GM21528 (cell line): ENCODE data around the gene GSG1L.

Experiments used
- ATAC-seq: cut with Tn5 transposase; IDR thresholded peaks from one replicate; pipeline ENCODE4 v1.9.1; 2021; ENCODE audit warnings: mild to moderate bottlenecking, moderate library complexity; ENCODE audit not compliant: unreplicated experiment, low FRiP score

GSG1L gene

DNA sequence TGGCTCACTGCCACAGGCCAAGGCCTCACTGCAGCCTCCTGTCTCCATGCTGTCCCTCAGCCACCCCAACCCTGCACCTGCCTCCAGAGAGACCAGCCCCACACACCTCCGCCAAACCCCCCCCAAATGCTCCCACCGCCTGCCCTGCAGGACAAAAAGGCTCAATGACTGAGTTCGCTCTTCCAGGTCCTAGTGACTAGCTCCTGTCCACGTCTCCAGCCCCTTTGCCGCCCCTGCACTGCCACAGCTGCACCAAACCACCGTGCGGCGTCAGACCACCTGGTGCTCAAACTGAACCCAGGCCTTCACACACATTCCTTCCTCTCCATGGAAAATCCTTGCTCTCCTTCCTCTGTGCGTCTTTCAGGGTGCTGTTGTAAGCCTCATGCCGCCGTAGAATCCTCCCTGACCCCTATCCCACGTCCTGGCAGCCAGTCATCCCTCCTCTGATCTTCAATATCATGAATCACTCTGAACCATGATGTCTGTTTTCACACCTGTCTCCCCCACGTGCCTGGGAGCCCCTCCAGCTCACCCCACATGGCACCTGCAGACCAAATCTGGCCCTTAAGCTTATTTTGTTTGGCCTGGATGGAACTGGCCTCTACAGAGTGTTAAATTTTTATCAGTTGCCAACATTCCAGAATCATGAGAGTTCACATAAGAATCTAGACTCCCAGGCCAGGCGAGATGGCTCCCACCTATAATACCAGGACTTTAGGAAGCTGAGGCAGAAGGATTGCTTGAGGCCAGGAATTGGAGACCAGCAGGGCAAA lies 4.3 kb upstream of the GSG1L start:
- no peak for ATAC-seq

DNA sequence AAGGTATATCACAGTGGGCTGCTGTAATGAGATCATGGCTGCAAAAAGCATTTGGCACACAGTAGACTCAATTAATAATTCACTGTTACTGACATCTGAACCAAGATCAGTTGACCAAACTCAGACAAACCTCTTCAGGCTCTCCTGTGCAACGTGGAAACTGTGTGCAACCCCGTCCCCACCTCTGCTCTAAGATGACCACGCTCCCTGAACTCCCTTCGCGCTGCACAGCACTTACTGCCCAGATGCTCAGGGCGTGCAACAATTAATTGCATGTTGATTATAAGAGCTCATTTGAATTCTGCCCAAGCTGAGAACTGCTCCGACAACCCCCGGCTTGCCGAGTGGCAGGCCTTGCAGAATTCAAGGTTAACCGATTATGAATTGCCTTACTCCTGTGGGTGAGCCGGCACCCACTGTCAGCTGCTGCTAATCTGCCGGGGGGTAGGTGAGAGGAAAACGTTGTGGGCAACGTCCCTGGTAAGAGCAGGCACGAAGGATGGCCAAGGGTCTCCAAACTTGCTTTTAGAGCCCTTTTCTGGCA lies 1.3 kb upstream of the GSG1L start:
- no peak for ATAC-seq

DNA sequence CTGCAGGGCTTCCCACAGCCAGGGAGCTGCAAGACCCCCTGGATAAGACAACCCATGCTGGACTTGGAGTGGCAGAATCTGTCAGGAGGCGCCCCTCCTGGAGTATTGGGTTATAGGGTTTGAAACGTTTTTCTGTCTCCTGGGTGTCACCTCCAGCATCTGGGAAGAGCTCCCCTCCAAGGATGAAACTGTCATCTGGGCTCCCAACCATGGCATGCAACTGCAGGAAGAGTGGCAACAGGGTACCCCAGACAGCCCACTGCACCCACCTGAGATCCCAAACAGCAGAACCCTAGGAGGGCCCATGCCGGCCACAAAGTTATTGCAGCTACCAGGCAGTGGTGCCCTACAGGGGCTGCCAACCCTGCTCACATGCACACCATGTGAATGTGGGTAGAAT lies 636 bp upstream of the GSG1L start:
- ATAC-seq: no peak

- ATAC-seq: no peak
These were observed 530 bp downstream of the GSG1L start for GRCh38 chr16:28062847-28063521.

DNA sequence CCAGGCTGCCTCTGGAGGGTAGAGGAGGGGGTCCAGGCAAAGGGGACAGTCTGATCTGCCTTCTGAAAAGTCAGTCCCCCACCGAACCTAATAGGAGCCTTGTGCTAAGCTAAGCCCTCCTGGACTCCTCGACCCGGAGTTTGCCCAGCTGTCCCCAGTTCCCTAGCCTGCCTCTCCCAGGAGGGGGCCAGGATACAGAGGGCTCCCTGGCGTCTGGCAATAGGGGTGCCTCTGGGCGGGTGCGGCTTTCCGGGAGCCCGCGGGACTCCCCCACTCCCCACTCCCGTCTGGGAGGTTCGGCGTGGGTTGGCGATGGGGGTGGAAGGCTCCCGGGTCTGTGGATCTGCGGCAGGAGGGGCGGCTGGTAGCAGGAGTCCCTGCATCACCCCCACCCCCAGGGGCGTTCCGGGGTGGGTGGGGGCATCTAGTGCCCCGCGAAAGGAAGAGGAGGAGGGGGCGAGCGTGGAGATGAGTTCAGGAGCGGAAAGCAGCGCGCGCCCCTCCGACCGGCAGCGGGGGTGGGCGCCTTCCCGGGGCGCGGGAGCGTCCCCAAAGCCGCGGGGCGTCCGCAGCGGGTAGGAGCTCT lies 1.2 kb downstream of the GSG1L start:
- ATAC-seq: no peak

DNA sequence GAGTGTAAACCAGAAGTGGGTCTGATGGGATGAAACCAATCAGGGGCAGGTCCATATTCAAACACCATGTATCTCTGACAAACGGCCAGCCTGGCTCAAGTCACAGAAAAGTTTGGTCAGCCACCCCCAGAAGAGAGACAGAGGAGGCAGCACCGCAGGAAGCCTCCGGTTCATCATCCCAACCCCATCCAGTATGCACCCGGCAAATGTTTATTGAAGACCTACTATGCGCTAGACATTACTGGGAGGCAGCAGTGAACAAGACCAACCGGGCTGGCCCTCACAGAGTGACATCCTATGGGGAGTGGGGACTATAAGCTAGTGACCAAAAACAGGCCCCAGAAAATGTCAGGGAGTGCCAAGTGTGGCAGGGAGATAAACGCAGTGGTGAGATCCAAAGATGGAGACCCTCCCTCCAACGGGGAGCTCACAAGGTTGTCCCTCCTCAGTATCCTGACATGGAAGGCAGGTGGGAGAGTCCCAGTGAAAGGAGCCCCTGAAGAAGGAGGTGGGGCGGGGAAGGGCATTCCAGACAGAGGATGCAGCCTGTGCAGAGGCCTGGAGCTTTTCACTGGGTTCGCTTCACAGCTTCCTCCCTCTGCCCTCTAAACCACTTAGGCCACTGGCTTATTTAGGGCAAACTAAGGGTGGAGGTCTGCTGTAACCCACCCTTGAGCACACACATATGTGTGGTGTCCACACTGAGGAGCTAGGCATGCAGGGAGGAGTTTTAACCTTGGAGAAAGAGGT lies 2.0 kb downstream of the GSG1L start:
- ATAC-seq: no peak

DNA sequence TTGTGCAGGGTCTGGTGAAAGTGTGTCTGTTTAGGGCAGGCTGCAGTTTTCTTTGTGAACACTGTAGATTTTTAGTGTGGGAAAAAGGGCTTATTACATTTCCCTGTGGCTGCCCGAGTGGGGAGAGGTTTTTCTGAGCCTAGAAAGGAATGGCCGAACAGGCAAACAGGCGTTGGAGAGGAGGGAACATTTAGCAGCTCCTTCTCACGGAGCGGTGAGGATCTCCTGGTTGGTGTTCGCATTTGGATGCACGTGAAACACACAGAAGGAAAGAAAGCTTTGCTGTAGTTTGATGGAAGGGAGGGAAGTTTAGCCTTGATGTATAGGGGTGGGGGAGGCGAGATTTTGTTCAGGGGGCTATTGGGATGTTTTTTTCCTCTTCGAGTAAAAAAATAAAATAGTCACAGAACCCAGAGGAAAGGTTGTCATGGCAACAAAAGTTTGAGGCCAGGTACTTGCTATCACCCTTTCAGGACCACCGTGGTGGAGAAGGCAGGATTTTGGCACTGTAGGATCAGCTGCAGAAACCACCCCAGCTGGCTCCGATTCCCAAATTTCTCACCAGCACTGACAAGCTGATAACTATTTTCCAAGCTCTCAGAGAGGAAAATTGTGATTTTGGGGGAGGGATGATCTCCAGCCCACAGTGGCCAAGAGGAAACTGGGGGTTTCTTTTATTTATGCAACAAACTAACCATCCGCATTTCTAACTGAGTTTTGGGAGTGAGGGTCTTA lies 3.5 kb downstream of the GSG1L start:
- no peak for ATAC-seq

DNA sequence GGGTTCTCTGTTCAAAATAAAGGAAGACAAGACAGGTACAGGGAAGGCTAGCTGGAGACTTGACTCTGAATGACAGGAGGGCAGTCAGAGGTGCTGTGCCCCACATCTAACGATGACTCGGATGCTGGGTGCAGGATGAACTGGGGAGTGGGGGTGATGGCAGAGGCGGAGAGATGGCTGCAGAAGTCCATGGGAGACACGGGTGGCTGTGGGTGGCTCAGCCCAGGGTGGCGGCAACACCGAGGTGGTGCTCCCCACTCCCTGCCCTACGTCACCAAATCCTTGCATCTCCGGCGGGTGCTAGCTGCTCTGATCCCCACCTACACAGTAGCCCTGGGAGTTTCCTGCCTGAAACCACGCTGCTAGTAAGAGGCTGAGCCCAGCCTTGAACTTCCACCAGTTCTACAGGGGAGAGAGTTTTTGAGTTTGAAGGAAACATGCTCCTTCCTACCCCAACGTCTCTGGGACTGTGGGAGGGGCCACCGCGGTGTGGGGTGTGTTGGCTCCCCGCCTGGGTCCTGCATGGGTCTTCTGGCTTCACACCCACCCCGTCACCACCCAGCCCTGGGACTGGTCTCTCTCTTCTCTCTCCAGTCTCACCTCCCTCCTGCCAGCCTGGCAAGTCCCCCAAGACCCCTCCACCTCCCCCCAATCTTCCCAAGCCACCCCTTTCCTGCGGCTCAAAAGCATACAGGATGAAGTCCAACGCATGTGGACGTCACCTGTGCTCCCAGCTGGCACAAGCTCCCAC lies 4.5 kb downstream of the GSG1L start:
- ATAC-seq: no peak

DNA sequence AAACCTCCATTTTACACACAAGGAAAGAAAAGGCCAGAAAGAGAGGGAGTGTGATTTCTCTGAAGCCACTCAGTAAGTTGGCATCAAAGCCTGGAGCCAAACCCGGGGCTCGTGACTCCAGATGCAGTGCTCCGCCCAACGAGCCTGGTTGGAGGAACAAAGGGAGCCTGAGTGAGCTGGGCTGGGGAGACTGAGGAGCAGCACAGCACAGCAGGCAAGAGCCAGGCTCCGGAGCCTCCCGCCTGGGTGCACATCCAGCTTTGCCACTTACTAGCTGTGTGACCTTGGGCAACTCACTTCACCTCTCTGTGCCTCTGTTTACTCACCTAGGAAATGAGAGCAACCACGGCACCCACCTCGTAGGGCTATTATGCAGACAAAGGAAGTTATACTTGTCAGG lies 5.6 kb downstream of the GSG1L start:
- no peak for ATAC-seq

DNA sequence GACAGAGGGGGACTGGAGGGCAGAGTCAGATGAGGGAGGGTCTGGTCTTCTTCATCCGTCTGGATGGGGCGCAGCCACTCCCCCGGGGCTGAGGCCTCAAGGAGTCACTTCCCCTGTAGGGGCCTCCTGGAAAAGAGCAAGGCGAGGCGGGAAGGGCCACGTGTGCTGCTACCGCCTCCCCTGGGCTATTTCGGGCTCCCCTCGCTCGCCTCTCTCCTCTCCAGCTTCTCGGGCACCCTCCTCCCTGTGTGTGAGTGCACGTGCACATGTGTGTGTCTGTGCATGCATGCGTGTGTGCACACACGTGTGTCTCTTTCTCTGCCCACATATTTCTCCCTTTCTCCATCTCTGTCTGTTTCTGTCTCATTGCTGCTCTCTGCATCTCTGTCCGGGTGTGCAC lies 10.1 kb downstream of the GSG1L start:
- ATAC-seq: no peak

DNA sequence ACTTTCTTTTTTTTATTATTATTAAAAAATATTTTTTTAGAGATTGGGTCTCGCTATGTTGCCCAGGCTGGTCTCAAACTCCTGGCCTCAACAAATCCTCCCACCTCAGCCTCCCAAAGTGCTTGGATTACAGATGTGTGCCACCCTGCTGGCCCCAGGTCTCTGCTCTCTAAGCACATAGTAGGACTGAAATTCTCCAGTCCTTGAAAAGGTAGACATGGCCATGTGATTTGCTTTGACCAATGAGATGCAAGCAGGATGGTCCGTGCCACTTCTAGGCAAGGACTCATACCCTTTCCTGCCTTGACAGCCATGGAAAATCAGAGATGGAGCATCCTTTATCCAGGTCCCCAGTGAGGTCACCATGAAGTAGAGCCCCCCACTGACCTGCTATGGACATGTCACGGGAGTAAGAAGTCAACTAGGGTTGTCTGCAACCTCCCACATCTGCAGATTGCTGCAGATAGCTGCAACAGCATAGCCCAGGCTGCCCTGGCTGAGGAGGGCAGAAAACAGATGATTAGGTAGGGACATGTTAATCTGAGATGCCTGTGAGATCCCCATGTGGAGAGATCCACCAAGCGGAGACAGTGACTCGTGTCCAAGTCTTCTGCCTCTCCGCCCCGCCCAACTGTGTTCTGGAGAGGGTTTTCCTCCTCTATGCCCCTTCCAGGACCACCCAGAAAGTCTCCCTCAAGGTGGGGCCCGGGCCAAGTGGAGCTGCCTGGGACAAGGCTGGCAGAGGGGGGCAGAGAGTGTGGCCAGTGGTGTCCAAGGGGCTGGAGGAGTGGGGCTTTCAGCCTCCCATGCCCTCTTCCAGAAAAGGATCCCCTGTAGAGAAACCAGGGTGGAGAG lies 11.0 kb downstream of the GSG1L start:
- no peak for ATAC-seq

GRCh38 chr16:28051486-28051885 lies 12.0 kb downstream of the GSG1L start:
- ATAC-seq: no peak

- ATAC-seq: no peak
These were observed 20.7 kb downstream of the GSG1L start for GRCh38 chr16:28042811-28043210.

GRCh38 chr16:28041615-28042014 lies 21.9 kb downstream of the GSG1L start:
- no peak for ATAC-seq

- ATAC-seq: no peak
These were observed 23.5 kb downstream of the GSG1L start for GRCh38 chr16:28040039-28040438.

- no peak for ATAC-seq
These were observed 24.0 kb downstream of the GSG1L start for GRCh38 chr16:28039493-28039892.

DNA sequence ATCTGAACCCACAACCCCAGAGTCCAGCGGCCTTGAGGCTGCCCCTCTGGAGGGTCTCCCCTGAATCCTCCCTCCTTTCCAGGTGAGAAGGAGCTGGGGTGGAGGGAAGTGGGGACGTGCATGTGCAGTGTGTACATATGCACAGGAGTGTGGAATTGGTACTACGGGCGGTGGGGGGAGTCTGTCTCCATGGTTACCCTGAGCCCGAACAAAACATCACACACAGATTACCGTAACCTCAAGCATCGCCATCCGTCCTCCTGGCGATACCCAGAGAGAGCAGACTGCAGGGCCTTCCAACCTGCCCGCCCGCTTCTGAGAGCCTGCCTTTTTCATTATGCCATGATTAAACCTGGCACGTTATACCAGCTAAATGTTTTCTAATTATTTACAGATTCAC lies 25.1 kb downstream of the GSG1L start:
- ATAC-seq: no peak

DNA sequence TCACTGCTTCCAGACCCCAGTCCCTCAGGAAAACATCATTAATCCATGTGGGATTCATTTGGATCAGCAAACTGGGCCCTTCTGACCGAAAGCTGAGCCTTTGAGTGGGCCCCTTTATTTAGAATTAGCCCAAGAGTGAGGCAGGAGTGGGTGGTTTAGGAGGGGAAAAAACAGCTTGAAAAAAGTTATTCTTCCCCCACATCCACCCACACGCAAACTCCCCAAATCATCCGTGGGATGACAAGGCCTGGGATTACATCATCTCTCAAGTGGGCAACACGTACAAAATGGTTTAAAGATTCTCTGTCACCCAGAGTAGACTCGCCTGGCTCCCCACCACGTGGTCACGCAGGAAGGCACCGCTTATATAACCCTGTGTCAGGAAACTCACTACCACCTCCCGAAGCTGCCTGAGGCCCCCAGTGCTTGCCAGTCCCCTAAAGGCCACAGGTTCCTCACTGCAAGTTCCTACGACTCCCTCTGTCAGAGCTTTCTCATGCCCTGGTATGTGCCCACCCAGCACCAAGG lies 27.6 kb downstream of the GSG1L start:
- no peak for ATAC-seq
